LNCAP (cell line): ENCODE measurements around the gene PALLD.

ENCODE experiments used
- TF ChIP-seq, protein P1 (sequence below): fragments of 450-650 bp; IDR thresholded peaks from 2 replicates; pipeline ENCODE4 v1.5.1; 2017; ENCODE audit warnings: mild to moderate bottlenecking

The PALLD gene

DNA sequence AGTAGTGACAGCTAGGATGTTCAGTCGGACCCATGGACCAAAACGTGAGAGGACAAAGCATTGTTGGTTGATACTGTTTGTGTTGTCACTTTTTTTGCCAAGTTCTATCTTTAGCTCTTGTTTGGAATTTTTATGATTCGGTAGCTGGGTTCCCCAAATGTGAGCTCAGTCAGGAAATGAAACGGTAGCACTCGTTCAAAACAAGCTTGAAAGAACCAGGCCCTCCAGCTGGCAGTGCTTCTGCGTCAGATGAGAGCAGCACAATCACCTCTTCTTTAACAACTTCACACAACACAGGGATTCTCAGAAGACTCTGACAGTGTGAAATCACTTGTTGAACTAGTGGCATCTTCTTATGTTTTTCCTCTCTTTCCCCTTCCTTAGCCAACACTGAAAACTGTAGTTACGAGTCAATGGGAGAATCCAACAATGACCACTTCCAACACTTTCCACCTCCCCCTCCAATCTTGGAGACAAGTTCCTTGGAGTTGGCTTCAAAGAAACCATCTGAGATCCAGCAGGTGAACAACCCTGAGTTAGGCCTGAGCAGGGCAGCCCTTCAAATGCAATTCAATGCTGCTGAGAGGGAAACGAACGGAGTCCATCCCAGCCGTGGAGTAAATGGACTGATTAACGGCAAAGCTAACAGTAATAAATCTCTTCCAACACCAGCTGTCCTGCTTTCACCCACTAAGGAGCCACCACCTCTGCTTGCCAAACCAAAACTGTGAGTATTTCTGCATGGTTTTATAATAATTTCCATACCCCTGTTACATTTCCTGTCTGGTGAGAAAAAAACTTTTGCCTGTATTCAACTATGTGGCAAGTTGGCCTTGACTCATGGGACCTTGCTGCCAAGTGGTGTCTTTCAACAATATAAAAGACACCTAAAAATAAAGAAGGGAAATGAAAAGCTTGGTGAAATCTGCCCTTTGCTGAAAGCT, 214.6 kb downstream of the PALLD start:
- TF ChIP-seq, protein P1, sequence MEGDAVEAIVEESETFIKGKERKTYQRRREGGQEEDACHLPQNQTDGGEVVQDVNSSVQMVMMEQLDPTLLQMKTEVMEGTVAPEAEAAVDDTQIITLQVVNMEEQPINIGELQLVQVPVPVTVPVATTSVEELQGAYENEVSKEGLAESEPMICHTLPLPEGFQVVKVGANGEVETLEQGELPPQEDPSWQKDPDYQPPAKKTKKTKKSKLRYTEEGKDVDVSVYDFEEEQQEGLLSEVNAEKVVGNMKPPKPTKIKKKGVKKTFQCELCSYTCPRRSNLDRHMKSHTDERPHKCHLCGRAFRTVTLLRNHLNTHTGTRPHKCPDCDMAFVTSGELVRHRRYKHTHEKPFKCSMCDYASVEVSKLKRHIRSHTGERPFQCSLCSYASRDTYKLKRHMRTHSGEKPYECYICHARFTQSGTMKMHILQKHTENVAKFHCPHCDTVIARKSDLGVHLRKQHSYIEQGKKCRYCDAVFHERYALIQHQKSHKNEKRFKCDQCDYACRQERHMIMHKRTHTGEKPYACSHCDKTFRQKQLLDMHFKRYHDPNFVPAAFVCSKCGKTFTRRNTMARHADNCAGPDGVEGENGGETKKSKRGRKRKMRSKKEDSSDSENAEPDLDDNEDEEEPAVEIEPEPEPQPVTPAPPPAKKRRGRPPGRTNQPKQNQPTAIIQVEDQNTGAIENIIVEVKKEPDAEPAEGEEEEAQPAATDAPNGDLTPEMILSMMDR, result no peak

DNA sequence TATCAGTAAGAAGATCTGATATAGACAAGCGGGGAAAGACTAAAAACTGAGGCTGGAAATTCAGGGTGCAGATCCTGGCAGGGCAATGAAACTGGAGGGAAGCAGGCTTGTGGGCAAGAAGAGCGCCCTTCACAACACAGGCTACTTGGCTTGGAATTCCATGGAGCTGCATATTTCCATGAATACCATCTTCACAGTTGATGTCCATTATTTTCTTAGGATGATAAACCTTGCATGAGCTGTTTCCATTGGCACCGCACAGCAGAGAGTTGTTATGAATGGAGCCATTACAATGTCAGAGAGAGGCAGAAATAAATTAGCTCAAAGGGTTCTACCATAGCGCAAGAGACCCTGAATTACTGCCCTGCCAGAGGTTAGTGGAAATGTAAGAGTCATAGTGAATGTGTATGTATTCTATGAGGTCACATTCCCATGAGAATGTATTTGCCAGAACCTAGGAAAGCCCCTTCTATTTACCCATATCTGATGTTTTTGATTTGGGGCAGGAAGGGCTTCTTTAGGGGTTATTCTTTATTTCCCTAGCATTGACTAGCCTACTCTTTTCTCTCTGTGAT, 215.6 kb downstream of the PALLD start:
- TF ChIP-seq, protein P1, result no peak

DNA sequence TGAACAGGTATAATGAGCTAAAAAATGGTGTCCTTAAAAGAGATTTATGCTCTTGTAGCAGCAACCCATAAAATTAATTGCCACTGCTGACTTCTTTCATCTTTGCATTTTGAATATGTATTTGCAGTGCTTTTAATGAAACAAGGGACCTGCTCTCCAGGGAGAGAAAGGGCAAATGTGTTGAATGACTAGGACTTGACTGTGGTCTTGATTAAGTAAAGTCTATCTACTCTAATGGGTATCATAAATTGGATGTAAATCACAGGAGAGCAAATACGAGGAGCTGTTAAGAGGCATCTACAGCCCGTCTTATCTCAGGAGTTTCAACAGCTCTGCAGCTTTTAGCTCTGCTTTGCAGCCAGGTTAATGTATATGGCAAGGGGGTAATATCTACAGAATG, 216.4 kb downstream of the PALLD start:
- TF ChIP-seq, protein P1, result no peak

DNA sequence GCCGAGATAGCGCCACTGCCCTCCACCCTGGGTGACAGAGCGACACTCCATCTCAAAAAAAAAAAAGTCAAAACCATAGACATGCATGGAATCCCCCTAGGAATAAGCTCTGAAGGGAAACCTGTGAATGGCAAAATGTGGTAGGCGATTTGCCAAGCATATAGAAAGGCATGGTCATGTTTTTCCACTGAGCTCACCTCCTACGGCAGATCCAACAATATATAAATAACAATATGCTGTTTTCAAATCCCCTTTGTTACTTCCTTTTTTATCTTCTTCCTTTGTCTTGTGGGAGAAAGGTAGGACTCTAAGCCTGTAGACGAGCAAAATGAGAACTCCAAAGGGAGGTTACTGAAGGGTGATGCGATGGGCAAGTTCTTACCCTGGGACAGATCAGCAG, 219.0 kb downstream of the PALLD start:
- TF ChIP-seq, protein P1, result no peak

DNA sequence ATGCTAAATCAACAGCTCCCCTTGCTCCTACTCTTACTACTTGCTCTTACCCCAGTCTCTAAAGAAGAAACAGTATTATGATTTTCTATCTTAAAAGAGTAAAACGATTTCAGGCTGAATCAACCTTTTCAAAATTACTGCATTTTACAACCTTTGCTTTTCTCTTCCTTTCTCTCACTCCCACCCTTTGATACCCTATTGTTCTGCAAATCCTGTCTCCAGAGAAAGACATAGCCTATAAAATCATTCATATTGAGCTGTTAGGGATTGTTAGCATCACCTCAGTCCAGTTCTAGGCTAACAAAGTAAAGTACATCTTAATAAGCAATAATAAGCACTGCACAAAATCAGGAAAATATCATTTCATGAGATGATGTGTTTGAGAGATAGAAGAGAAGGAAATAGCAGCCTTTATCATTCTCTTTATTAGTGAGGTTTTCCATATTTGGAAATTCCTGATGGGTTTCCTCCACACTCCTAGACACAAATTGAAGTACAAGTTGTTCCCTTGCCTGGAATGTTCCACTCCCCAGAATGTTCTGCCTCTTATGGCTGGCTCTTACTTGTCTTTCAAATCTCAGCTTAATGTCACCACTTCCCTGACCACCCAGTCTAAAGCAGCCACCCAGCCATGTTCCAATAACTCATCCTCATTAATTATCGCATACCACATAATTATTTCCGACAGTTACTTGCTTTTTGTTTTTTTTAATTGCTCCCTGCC, 219.7 kb downstream of the PALLD start:
- TF ChIP-seq, protein P1, result no peak

DNA sequence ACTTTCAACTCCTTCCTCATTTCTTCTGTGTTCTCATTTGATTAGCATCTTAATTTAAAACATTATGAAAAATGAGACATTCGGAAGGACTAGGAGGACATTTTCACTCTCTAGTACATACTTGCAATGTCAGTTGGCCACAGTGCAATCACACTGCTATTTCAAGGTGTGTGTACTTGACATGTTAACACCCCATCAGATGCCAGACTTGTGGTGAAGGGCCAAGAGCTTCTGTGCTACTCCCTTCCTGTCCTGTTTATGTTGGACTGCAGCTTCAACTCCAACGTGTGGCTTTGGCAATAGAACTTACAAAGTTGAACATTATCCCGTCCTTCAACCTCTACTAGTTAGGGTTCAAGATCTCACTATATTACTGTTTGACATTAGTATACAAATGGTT, 221.0 kb downstream of the PALLD start:
- TF ChIP-seq, protein P1, result no peak

DNA sequence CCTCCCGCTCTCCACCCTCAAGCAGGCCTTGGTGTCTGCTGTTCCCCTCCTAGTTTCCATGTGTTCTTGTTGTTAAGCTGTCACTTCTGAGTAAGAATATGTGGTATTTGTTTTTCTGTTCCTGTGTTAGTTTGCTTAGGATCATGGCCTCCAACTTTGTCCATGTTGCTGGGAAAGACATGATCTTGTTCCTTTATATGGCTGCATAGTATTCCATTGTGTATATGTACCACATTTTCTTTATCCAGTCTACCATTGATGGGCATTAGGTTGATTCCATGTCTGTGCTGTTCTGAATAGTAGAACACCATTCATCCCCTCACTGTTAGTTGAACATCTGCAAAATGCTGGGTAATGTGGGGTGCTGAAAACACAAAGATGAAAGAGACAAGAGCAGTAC, 222.9 kb downstream of the PALLD start:
- TF ChIP-seq, protein P1, result no peak
